LNCaP clone FGC (cell line): ENCODE results near the gene SPTB.

Experiments used
- DNase-seq: peaks from one replicate; pipeline ENCODE4 v3.0.0-alpha.2; 2011; ENCODE audit warnings: low read depth
- H3K4me3 ChIP-seq: 2 replicates; pipeline ENCODE4 v1.5.1; 2011; ENCODE audit warnings: mild to moderate bottlenecking, low read depth, low read length, control low read depth
- CTCF ChIP-seq: IDR thresholded peaks from 2 replicates; pipeline ENCODE4 v1.5.1; 2012; ENCODE audit warnings: mild to moderate bottlenecking; ENCODE audit not compliant: control insufficient read depth, insufficient read depth; ENCODE audit errors: extremely low read depth

The SPTB gene

GRCh38 chr14:64825006-64825405 lies 54.7 kb downstream of the SPTB start:
- no peak overlapping the region for H3K4me3 ChIP-seq
- TF ChIP-seq CTCF, result no peak
- DNase-seq, result no peak

- H3K4me3 ChIP-seq, result no peak overlapping the region
- DNase-seq, result no peak
- no peak for TF ChIP-seq CTCF
These were observed 55.2 kb downstream of the SPTB start for GRCh38 chr14:64824471-64824870.

- DNase-seq, result peak; percentile 21
- peak; percentile 94 for TF ChIP-seq CTCF
- no peak overlapping the region for H3K4me3 ChIP-seq
These were observed 56.3 kb downstream of the SPTB start for GRCh38 chr14:64823305-64823861.

- H3K4me3 ChIP-seq, result no peak overlapping the region
- TF ChIP-seq CTCF, result no peak
These were observed 58.1 kb downstream of the SPTB start for GRCh38 chr14:64821651-64822050.

GRCh38 chr14:64818151-64818550 lies 61.6 kb downstream of the SPTB start:
- TF ChIP-seq CTCF, result no peak
- no peak overlapping the region for H3K4me3 ChIP-seq
- no peak for DNase-seq

More at GRCh38 chr14:64821651-64822050, 58.1 kb downstream of the SPTB start:
- no peak for DNase-seq

- DNase-seq, result no peak
- no peak for TF ChIP-seq CTCF
These were observed 62.1 kb downstream of the SPTB start for GRCh38 chr14:64817631-64818030.

GRCh38 chr14:64816221-64816783 lies 63.4 kb downstream of the SPTB start:
- no peak for DNase-seq
- no peak overlapping the region for H3K4me3 ChIP-seq
- TF ChIP-seq CTCF, result no peak

More at GRCh38 chr14:64817631-64818030, 62.1 kb downstream of the SPTB start:
- no peak overlapping the region for H3K4me3 ChIP-seq
